Neural cell (in vitro differentiated cells): ENCODE results near the gene TTC34. TPM values are rescaled to one million over a fixed set of nuclear protein-coding genes. Genes with fewer than 3 reads are reported as not detected.

ENCODE experiments used
- H2AFZ ChIP-seq: fragments of 200-600, 300-800 bp; sonication (generic), shearing (Covaris generic); 2 replicates; pipeline ENCODE4 v1.6.0; 2014; ENCODE audit warnings: low read depth, mild to moderate bottlenecking, antibody characterized with exemption, low read length, moderate library complexity
- H3F3A ChIP-seq: fragments of 200-600 bp; shearing (Covaris generic); 2 replicates; pipeline ENCODE4 v1.6.1; 2016; ENCODE audit warnings: mild to moderate bottlenecking, moderate library complexity, mixed read lengths, antibody characterized with exemption, low read length; ENCODE audit not compliant: insufficient read depth, poor library complexity, severe bottlenecking
- H3K27ac ChIP-seq: fragments of 200-600, 300-800 bp; sonication (generic), shearing (Covaris generic); 2 replicates; pipeline ENCODE4 v1.5.1; 2014; ENCODE audit warnings: mild to moderate bottlenecking, low read length, moderate library complexity
- H3K27me3 ChIP-seq: fragments of 300-800, 200-600 bp; sonication (generic), shearing (Covaris generic); 2 replicates; pipeline ENCODE4 v1.6.0; 2014; ENCODE audit warnings: mild to moderate bottlenecking, low read depth, low read length, moderate library complexity; ENCODE audit not compliant: insufficient read depth
- H3K36me3 ChIP-seq: fragments of 300-800, 200-600 bp; sonication (generic), shearing (Covaris generic); 2 replicates; pipeline ENCODE4 v1.5.1; 2014; ENCODE audit warnings: mild to moderate bottlenecking, antibody characterized with exemption, low read length, moderate library complexity; ENCODE audit not compliant: insufficient read depth
- H3K4me2 ChIP-seq: fragments of 300-800, 200-600 bp; sonication (generic), shearing (Covaris generic); 2 replicates; pipeline ENCODE4 v1.6.0; 2014; ENCODE audit warnings: mild to moderate bottlenecking, low read length
- H3K4me3 ChIP-seq: fragments of 300-800, 200-600 bp; sonication (generic), shearing (Covaris generic); 2 replicates; pipeline ENCODE4 v1.5.1; 2014; ENCODE audit warnings: mild to moderate bottlenecking, low read length, moderate library complexity
- H3K79me2 ChIP-seq: fragments of 200-600 bp; shearing (Covaris generic); replicated peaks from 2 replicates; pipeline ENCODE4 v1.6.0; 2014; ENCODE audit warnings: mild to moderate bottlenecking, low read length, moderate library complexity; ENCODE audit not compliant: insufficient read depth
- H3K9ac ChIP-seq: fragments of 300-800, 200-600 bp; sonication (generic), shearing (Covaris generic); 2 replicates; pipeline ENCODE4 v1.6.1; 2016; ENCODE audit warnings: mild to moderate bottlenecking, low read length, mixed read lengths
- H3K9me2 ChIP-seq: fragments of 200-600 bp; shearing (Covaris generic); 2 replicates; pipeline ENCODE4 v1.6.1; 2016; ENCODE audit warnings: mild to moderate bottlenecking, low read length, mixed read lengths; ENCODE audit not compliant: insufficient read depth
- H3K9me3 ChIP-seq: fragments of 200-600, 300-800 bp; sonication (generic), shearing (Covaris generic); 2 replicates; pipeline ENCODE4 v1.6.1; 2016; ENCODE audit warnings: mild to moderate bottlenecking, mixed run types, low read length, moderate library complexity, mixed read lengths
- H4K20me1 ChIP-seq: fragments of 200-600 bp; shearing (Covaris generic); 2 replicates; pipeline ENCODE4 v1.6.1; 2016; ENCODE audit warnings: mild to moderate bottlenecking, mixed run types; ENCODE audit not compliant: insufficient read depth
- EP300 ChIP-seq: fragments of 450-650 bp; conservative IDR thresholded peaks from 2 replicates; pipeline ENCODE4 v1.6.1; 2014; ENCODE audit warnings: antibody characterized with exemption, mild to moderate bottlenecking, moderate library complexity; ENCODE audit not compliant: poor library complexity, severe bottlenecking
- EZH2 ChIP-seq: fragments of 200-600, 300-800 bp; shearing (Covaris generic), sonication (generic); IDR thresholded peaks from 2 replicates; pipeline ENCODE4 v1.6.1; 2014; ENCODE audit warnings: antibody characterized with exemption, low read length, borderline replicate concordance, mild to moderate bottlenecking; ENCODE audit not compliant: insufficient read depth, poor library complexity, severe bottlenecking
- MXI1 ChIP-seq: fragments of 450-650 bp; conservative IDR thresholded peaks from 2 replicates; pipeline ENCODE4 v1.6.1; 2014; ENCODE audit warnings: antibody characterized with exemption, mild to moderate bottlenecking; ENCODE audit not compliant: poor library complexity, severe bottlenecking
- POLR2AphosphoS5 ChIP-seq: IDR thresholded peaks from 2 replicates; pipeline ENCODE4 v1.6.1; 2012
- RAD21 ChIP-seq: fragments of 450-650 bp; conservative IDR thresholded peaks from 2 replicates; pipeline ENCODE4 v1.6.1; 2014; ENCODE audit warnings: antibody characterized with exemption, mild to moderate bottlenecking, moderate library complexity
- SMC3 ChIP-seq: fragments of 450-650 bp; conservative IDR thresholded peaks from 2 replicates; pipeline ENCODE4 v1.6.1; 2014; ENCODE audit warnings: antibody characterized with exemption, mild to moderate bottlenecking, moderate library complexity; ENCODE audit not compliant: poor library complexity
- TAF1 ChIP-seq: IDR thresholded peaks from 2 replicates; pipeline ENCODE4 v1.6.1; 2012; ENCODE audit warnings: low read depth
- polyA plus RNA-seq: library from polyadenylated mRNA; depleted of rRNA; stranded (reverse); fragments of >200 nt; gene quantifications from 2 replicates; pipeline ENCODE4 v1.2.3, GENCODE V29; 2014
- TF ChIP-seq, protein P1 (sequence below): fragments of 450-650 bp; IDR thresholded peaks from 2 replicates; pipeline ENCODE4 v1.5.1; 2014; ENCODE audit warnings: antibody characterized with exemption, mild to moderate bottlenecking, moderate library complexity; ENCODE audit not compliant: poor library complexity, severe bottlenecking
- TF ChIP-seq, protein P2 (sequence below): IDR thresholded peaks from 2 replicates; pipeline ENCODE4 v1.6.1; 2012; ENCODE audit warnings: borderline replicate concordance

TTC34 gene
- polyA plus RNA-seq, 1 donor from 2014 or later = 0.05 TPM

DNA sequence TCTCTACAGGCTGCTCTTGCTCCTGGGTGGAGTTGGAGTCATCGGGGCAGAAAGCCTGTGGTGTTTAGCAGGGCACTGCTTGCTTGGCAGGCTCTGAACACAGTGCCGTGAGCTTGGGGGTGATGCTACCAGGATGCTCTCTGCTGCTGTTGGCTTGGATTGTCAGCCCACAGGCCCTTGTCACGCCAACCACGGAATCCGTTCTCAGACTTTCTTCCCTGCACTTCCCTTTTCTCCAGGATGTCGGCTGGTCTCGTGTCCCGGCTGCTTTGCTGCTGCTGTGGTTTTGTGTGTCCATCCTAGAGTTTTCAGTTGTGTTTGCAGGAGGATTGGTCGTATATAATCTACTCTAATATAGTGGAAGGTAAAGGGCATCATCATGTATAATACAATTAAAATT lies 44.4 kb upstream of the TTC34 start:
- Histone ChIP-seq H3K9me2 (no peaks in the 10 kb centered on the region), H3K79me2 (no peaks in the 10 kb centered on the region), H3K9ac (no peak overlapping the region), H3F3A (no peaks in the 10 kb centered on the region), H3K4me3 (no peak overlapping the region), H2AFZ (no peak overlapping the region), H4K20me1 (no peaks in the 10 kb centered on the region), H3K27ac (no peak overlapping the region), H3K9me3 (peaks cover 9% of the 10 kb centered on the region), H3K36me3 (no peaks in the 10 kb centered on the region), H3K27me3 (no peaks in the 10 kb centered on the region), H3K4me2 (no peak overlapping the region)
- TF ChIP-seq TAF1 (no peak), SMC3 (no peak), EZH2 (no peak), MXI1 (no peak), RAD21 (no peak), EP300 (no peak), POLR2AphosphoS5 (no peak)
- TF ChIP-seq, protein P1, sequence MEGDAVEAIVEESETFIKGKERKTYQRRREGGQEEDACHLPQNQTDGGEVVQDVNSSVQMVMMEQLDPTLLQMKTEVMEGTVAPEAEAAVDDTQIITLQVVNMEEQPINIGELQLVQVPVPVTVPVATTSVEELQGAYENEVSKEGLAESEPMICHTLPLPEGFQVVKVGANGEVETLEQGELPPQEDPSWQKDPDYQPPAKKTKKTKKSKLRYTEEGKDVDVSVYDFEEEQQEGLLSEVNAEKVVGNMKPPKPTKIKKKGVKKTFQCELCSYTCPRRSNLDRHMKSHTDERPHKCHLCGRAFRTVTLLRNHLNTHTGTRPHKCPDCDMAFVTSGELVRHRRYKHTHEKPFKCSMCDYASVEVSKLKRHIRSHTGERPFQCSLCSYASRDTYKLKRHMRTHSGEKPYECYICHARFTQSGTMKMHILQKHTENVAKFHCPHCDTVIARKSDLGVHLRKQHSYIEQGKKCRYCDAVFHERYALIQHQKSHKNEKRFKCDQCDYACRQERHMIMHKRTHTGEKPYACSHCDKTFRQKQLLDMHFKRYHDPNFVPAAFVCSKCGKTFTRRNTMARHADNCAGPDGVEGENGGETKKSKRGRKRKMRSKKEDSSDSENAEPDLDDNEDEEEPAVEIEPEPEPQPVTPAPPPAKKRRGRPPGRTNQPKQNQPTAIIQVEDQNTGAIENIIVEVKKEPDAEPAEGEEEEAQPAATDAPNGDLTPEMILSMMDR = no peak
- TF ChIP-seq, protein P2, sequence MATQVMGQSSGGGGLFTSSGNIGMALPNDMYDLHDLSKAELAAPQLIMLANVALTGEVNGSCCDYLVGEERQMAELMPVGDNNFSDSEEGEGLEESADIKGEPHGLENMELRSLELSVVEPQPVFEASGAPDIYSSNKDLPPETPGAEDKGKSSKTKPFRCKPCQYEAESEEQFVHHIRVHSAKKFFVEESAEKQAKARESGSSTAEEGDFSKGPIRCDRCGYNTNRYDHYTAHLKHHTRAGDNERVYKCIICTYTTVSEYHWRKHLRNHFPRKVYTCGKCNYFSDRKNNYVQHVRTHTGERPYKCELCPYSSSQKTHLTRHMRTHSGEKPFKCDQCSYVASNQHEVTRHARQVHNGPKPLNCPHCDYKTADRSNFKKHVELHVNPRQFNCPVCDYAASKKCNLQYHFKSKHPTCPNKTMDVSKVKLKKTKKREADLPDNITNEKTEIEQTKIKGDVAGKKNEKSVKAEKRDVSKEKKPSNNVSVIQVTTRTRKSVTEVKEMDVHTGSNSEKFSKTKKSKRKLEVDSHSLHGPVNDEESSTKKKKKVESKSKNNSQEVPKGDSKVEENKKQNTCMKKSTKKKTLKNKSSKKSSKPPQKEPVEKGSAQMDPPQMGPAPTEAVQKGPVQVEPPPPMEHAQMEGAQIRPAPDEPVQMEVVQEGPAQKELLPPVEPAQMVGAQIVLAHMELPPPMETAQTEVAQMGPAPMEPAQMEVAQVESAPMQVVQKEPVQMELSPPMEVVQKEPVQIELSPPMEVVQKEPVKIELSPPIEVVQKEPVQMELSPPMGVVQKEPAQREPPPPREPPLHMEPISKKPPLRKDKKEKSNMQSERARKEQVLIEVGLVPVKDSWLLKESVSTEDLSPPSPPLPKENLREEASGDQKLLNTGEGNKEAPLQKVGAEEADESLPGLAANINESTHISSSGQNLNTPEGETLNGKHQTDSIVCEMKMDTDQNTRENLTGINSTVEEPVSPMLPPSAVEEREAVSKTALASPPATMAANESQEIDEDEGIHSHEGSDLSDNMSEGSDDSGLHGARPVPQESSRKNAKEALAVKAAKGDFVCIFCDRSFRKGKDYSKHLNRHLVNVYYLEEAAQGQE = no peak

DNA sequence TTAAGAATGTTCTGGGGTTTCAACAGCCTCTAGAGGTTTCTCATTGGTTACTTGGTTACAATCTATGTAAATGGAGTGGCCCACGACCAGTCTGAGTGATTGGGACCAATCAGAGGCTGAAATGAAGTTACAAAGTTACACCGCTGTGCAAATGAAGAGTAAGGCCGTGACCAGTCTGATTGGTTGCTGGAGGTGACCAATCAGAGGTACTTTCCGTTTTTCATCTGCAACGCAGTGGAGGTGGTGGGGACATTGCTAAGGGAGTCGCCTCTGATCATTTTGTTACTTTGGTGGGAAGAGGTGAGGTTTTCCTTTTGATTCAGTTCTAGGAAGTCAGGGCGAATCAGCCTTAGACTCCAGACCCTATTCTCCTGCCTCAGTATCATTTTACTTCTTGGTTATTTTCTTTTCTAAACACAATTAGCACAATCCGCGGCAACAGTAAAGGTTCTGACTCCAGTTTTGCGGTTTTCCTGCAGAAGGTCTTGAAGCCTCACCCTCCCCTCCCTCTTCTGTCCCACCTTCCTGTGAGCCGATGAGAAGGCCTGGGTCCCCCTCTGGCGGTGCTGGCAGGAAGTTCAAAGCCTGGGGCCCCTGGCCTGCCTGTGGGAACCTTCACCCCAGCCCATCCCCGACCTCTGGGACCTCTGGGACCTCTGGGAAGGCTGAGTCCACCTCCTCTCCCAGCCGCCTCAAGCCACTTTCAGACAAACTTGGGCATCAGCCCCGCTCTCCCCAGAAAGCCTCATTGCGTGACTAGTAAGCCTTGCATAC lies 38.7 kb upstream of the TTC34 start:
- Histone ChIP-seq H3K9ac (no peak overlapping the region), H3K27ac (no peak overlapping the region), H3K4me3 (no peak overlapping the region), H3K79me2 (no peaks in the 10 kb centered on the region), H3K4me2 (no peak overlapping the region), H3K27me3 (no peaks in the 10 kb centered on the region), H3K9me3 (peaks cover 3% of the 10 kb centered on the region), H3K36me3 (no peaks in the 10 kb centered on the region), H3K9me2 (no peaks in the 10 kb centered on the region), H2AFZ (no peak overlapping the region), H4K20me1 (no peaks in the 10 kb centered on the region), H3F3A (no peaks in the 10 kb centered on the region)
- TF ChIP-seq EP300 (no peak), RAD21 (no peak), EZH2 (no peak), SMC3 (no peak), MXI1 (no peak), POLR2AphosphoS5 (no peak), TAF1 (no peak)
- TF ChIP-seq, protein P2 = no peak
- TF ChIP-seq, protein P1 = no peak
